Ureter (tissue), 1 donor: ENCODE measurements around the gene INHBC. TPM values are rescaled to one million over a fixed set of nuclear protein-coding genes. Genes with fewer than 3 reads are reported as not detected.
"Not testable (repeated sequence)": the region's sequence is repeated elsewhere in the genome, so short reads cannot be mapped to it uniquely, and the experiment has no call there.

ENCODE experiments used
- DNase-seq: peaks from one replicate; pipeline ENCODE4 v3.0.0-alpha.2; 2020; ENCODE audit warnings: low spot score
- total RNA-seq: library from RNA; stranded (reverse); gene quantifications from one replicate; pipeline ENCODE4 v1.2.4, GENCODE V29; 2023
- donor health status: DM: yes; HTN: yes; CAD: no.

Gene INHBC, protein sequence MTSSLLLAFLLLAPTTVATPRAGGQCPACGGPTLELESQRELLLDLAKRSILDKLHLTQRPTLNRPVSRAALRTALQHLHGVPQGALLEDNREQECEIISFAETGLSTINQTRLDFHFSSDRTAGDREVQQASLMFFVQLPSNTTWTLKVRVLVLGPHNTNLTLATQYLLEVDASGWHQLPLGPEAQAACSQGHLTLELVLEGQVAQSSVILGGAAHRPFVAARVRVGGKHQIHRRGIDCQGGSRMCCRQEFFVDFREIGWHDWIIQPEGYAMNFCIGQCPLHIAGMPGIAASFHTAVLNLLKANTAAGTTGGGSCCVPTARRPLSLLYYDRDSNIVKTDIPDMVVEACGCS
- total RNA-seq: not detected

DNA sequence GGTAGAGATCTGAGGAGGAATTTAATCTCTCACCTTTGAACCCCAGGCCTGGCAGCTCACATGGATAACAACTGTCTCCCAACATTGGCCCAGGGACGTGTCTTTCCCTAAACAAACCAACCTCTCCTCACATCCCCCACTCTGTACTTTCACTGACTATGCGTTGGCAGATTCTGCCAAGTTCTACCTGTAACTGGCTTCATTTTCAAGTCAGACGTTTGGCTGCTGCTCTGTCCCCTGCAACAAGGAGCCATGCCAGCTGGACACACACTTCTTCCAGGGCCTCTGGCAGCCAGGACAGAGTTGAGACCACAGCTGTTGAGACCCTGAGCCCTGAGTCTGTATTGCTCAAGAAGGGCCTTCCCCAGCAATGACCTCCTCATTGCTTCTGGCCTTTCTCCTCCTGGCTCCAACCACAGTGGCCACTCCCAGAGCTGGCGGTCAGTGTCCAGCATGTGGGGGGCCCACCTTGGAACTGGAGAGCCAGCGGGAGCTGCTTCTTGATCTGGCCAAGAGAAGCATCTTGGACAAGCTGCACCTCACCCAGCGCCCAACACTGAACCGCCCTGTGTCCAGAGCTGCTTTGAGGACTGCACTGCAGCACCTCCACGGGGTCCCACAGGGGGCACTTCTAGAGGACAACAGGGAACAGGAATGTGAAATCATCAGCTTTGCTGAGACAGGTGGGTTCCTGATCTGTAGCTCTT is at the start of gene INHBC:
Gene INHBC (plus strand): TSS at position 268 of the 707 bp plus-strand sequence. CDS start 103 bp downstream, at position 371.
- no peak for DNase-seq

DNA sequence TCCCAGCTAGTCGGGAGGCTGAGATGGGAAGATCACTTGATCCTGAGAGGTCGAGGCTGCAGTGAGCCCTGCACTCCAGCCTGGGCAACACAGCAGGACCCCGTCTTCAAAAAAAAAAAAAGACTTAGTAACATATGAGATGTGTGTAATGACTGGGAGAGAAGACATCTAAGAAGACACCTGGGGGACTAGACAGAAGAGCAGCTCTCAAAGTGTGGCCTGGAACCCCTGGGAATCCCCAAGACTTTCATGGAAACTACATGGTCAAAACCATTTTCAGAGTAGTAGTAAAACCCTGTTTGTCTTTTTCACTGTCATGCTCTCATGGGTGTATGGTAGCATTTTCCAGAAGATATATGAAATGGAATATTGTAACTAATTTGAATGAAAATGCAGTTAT is 49.0 kb upstream of the INHBC start:
- no peak for DNase-seq

DNA sequence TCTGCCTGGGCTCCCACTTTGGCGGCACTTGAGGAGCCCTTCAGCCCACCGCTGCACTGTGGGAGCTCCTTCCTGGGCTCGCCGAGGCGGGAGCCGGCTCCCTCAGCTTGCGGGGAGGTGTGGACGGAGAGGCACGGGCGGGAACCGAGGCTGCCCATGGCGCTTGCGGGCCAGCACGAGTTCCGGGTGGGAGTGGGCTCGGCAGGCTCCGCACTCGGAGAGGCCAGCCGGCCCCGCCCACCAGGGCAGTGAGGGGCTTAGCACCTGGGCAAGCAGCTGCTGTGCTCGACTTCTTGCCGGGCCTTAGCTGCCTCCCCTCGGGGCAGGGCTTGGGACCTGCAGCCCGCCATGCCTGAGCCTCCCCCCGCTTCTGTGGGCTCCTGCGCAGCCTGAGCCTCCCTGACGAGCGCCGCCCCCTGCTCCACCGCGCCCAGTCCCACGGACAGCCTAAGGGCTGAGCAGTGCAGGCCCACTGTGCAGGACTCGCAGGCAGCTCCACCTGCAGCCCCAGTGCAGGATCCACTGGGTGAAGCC is 48.3 kb upstream of the INHBC start:
- DNase-seq: no peak

DNA sequence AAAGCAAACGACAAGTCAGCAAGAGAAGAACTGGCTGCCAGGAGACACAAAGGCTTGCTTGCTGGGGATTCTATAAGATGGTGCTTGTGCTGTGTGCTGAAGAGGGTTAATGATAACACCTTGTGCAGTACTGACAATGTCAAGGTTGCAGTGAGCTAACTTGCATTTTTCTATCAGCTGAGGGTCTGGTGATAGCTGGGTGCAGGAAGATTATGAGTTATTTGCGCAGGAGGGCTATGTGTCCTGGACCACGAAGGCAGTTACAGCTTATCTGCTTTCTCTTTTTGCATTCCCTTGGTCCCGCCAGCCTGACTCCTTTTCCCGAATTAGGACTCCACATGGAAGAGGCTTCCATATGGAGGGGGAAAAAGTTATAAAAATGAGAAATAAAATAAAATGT is 46.2 kb upstream of the INHBC start:
- no peak for DNase-seq

DNA sequence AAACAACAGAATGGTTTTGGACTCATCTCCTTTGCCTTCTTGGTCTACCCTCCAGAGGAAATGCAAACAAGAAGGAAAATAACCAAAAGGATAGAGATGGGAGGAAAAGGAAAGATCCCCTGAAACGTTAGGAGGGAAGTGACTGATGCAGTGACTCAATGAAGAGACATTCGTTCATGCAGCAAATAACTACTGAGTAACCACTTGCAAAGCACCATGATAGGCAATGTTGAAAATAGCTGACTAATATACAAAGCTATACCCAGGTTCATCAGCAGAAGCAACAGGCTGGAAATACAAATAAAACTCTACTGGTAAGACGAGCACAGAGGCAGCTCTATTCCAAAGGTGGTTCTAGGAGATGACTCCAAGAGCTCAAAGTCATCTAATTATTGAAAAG is 45.6 kb upstream of the INHBC start:
- no peak for DNase-seq

DNA sequence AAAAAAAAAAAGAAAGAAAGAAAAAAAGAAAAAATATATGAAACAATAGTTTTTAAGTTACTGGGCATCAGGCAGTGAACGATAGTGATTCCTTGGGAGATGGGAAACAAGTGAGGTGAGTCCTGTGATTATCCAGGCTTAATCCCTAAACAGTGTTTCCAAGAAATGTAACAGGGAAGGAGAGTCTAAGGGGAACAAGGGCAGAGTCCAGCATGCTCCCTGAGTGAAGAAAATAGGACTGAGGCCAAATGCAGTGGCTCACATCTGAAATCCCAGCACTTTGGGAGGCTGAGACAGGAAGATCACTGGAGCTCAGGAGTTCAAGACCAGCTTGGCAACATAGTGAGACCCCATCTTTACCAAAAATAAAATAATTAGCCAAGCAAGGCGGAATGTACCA is 44.4 kb upstream of the INHBC start:
- no peak for DNase-seq

DNA sequence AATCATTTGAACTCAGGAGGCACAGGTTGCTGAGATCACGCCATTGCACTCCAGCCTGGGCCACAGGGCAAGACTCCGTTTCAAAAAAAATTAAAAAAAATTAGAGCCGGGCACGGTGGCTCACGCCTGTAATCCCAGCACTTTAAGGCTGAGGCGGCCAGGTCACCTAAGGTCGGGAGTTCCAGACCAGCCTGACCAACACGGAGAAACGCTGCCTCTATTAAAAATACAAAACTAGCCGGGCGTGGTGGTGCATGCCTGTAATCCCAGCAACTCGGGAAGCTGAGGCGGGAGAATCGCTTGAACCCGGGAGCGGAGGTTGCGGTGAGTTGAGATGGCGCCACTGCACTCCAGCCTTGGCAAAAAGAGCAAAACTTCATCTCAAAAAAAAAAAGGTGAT is 39.5 kb upstream of the INHBC start:
- DNase-seq: no peak

DNA sequence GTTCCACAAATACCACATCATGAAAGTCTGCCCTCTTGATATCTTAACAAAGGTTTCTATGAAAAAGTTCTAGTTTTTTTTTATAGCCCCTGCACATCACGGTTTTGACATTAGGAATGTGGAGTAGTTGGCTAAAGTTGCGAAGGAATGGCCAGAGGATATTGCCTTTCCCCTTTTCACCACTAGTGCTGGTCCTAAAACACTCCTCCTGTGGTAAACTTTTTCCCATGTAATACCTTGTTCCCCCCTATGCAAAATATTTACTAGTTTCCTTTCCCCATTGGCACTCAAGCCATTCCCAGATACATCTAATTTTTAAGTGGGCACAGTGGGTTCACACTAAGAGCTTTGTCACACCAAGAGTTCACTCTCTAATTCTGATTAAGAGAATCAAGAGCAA is 37.1 kb upstream of the INHBC start:
- DNase-seq: no peak

DNA sequence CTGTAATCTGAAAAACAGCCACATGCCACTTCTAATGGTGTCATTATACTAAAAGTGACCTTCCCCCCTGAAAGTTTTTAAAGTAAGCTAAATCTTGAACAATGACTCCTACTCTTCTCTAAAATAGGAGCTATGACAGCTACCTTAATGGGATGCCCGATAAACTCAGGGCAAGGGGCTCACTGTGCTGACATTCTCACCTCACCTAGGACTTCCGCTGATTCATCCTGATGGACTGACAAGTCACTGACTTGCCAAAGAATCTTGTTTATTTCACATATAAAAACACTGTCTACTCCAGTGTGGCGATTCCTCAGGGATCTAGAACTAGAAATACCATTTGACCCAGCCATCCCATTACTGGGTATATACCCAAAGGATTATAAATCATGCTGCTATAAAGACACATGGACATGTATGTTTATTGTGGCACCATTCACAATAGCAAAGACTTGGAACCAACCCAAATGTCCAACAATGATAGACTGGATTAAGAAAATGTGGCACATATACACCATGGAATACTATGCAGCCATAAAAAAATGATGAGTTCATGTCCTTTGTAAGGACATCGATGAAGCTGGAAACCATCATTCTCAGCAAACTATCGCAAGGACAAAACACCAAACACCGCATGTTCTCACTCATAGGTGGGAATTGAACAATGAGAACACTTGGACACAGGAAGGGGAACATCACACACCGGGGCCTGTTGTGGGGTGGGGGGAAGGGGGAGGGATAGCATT is 34.7 kb upstream of the INHBC start:
- DNase-seq: not testable (repeated sequence)

DNA sequence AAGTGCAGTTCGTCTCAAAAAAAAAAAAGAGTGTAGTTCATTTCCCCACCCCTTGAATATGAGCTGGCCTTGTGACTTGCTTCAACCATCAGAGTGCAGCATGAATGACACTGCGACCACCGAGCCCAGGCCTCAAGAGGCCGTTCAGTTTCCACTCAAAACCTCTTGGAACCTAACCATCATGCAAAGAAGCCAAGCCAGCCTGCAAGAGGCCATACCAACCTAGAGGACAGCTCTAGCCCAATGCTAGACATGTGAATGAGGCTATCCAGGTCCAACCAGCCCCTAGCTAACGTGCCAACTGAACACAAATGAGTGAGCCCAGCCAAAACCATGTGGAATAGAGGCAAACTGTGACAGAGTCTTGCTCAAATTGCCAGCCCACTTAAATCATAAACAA is 33.4 kb upstream of the INHBC start:
- DNase-seq: no peak

DNA sequence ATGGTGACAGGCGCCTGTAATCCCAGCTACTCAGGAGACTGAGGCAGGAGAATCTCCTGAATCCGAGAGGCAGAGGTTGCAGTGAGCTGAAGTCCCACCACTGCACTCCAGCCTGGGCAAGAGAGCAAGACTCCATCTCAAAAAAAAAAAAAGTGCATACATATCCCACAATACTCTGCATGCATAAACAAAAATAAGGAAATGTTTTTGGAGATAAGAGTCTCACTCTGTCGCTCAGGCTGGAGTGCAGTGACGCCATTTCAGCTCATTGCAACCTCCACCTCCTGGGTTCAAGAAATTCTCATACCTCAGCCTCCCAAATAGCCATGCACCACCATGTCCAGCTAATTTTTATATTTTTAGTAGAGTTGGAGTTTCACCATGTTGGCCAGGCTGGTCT is 32.4 kb upstream of the INHBC start:
- not testable (repeated sequence) for DNase-seq

DNA sequence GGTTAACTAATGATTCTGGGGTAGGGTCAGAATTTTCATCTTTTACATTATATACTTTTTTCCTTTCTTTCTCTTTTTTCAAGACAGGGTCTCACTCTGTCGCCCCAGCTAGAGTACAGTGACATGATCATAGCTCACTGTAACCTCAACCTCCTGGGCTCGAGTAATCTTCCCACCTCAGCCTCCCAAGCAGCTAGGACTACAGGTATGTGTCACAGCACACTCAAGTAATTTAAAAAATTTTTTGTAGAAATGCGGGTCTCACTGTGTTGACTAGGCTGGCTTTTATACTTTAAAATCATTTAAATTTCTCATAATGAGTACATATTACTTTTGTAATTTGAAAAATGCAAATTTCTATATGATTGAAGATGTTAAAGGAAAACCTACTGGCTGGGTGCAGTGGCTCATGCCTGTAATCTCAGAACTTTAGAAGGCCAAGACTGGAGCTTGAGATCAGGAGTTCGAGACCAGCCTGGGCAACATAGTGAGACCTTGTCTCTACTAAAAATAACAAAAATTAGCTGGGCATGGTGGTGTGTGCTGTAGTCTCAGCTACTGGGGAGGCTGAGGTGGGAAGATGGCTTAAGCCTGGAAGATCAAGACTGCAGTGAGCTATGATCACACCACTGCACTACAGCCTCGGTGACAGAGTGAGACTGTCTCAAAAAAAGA is 29.5 kb upstream of the INHBC start:
- DNase-seq: no peak

DNA sequence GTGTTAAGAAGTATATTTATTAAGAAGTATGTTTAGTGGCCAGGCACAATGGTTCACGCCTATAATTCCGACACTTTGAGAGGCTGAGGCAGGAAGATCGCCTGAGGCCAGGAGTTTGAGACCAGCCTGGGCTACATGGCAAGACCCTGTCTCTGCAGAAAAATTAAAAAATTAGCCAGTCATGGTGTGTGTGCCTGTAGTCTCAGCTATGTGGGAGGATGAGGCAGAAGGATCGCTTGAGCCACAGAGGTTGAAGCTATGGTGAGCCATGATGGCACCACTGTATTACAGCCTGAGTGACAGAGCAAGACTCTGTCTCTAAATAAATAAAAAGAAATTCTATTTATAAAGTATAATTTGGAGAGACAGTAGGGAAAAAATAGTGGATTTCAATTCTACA is 24.1 kb upstream of the INHBC start:
- no peak for DNase-seq

DNA sequence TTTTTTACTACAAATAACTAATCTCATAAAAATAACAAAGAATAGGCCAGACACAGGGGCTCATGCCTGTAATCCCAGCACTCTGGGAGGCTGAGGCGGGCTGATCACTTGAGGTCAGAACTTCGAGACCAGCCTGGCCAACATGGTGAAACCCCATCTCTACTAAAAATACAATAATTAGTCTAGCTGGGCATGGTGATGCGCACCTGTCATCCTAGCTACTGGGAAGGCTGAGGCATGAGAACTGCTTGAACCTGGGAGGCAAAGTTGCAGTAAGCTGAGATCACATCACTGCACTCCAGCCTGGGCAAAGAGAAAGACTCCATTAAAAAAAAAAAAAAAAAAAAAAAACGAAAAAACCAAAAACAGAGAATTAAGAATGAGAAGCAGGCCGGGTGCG is 20.4 kb upstream of the INHBC start:
- DNase-seq: not testable (repeated sequence)

DNA sequence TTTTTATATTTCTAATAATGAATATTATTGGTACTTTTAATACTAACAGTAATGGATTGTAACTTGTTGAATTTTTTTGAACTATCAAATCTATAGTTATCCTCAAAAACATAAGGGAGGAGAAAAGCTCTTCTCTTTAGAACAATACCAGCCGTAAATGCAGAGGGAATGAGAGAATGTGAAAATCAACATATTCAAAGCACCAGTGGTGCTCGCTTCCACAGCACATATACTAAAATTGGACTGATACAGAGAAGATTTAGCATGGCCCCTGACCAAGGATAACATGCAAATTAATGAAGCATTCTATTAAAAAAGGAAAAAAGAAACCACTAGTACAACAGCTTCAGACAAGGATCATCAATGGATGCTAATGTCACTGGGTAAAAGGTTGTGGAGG is 19.5 kb upstream of the INHBC start:
- DNase-seq: no peak

DNA sequence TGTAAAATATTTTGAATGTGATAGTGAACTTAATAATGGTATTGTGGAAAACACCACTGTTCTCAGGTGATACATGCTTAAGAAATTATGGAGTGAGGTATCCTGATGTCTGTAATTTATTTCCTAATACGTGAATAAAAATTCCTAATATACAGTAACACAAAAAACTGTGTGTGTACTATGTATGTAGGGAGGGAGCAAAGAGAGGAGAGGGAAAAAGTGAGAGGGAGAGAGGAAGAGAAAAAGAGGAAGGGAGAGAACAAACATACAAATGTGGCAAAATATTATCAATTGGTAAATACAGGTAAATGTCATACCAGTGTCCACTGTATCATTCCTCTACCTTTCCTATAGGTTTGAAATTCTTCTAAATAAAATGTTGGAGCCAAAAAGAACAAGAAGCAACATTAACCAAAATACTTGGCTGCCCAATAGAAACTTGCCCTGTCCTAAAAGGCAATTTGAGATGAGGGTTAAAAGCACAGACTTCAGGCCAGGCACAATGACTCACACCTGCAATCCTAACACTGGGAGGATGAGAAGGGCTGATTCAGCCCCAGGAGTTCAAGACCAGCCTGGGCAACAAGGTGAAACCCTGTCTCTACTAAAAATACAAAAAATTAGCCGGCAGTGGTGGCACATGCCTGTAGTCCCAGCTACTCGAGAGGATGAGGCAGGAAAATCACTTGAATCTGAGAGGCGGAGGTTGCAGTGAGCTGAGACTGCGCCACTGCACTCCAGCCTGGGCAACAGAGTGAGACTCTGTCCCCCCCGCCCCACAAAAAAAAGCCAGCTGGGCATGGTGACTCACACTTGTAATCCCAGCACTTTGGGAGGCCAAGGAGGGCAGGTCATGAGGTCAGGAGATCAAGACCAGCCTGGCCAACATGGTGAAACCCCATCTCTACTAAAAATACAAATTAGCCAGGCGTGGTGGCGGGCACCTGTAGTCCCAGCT is 18.3 kb upstream of the INHBC start:
- no peak for DNase-seq

DNA sequence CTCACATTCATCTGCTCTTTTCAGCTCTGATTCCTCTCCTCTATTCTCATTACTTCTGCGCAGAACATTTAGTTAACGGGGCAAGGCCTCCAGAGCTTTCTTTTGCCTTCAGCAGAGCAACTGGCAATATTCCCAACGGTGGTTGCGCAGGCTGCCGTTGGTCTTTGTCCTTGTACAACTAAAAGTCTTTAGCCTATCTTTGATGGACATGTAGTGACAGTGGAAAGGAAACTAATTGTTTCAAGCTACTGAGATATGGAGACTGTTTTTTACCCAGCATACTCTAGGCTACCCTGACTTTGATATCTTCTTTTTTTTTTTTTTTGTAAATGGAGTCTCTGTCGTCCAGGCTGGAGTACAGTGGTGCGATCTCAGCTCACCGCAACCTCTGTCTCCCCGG is 16.3 kb upstream of the INHBC start:
- DNase-seq: no peak

DNA sequence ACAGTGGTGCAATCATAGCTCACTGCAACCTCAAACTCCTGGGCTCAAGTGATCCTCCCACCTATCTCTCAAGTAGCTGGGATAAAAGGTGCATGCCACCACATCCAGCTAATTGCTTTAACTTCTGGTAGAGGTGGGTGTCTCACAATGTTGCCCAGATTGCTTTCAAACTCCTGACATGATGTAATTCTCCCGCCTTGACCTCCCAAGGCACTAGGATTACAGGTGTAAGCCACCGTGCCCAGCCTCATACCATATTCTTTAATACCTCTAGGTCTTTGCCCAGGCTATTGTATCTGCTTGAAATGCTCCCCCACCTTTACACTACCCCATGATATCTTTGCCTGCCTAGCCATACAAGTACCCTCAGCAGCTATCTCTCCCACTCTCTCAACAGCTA is 15.1 kb upstream of the INHBC start:
- DNase-seq: no peak

DNA sequence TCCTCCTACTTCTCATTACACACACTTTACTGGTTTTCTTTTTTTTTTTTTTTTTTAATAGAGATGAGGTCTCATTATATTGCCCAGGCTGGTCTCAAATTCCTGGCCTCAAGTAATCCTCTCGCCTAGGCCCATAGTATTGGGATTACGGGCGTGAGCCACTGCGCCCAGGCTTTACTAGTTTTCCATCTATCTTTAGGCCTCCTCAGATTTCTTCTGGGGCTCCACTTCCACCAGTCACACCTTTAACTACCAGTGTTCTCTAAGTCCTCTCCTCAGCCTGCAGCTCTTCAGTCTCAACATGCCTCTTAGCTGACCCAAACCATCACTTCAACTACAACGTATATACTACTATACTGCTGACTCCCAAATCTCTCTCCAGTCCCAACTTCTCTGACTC is 14.1 kb upstream of the INHBC start:
- no peak for DNase-seq

DNA sequence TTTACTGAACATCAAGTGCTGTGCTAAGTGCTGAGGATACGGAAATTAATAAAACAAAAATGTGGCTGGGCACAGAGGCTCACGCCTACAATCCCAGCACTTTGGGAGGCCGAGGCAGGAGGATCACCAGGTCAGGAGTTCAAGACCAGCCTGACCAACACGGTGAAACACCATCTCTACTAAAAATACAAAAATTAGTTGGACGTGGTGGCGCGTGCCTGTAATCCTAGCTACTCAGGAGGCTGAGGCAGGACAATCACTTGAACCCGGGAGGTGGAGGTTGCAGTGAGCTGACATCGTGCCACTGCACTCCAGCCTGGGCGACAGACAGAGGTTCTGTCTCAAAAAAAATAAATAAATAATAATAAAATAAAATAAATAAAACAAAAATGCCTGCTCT is 7.6 kb upstream of the INHBC start:
- not testable (repeated sequence) for DNase-seq

DNA sequence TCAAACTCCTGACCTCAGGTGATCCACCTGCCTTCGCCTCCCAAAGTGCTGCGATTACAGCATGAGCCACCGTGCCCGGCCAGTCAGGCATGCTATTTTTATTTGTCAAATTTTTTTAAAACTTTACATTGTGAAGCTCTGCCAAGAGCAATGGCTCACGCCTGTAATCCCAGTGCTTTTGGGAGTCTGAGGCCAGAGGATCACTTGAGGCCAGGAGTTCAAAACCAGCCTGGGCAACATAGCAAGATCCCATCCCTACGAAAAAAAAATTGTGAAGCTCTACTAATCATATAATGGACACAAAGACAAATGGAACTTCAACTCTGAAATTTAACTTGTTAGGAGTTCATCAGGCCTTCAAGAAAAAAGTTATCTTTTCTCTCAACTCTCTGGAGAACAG is 5.6 kb upstream of the INHBC start:
- DNase-seq: no peak
